Neural crest cell (in vitro differentiated cells): ENCODE data around the gene CCDC9B. TPM values are rescaled to one million over a fixed set of nuclear protein-coding genes. Genes with fewer than 3 reads are reported as not detected.

ENCODE experiments used
- DNase-seq: peaks from one replicate; pipeline ENCODE4 v3.0.0; 2021; ENCODE audit warnings: low read depth, mixed read lengths, low spot score
- H3K27ac Mint-ChIP-seq: one replicate; pipeline ENCODE4 v1.8.0; 2021; ENCODE audit warnings: mild to moderate bottlenecking, mixed read lengths; ENCODE audit not compliant: unreplicated experiment
- H3K27me3 Mint-ChIP-seq: 2 replicates; pipeline ENCODE4 v1.8.0; 2021; ENCODE audit warnings: low read depth, mild to moderate bottlenecking, mixed read lengths
- H3K36me3 Mint-ChIP-seq: 2 replicates; pipeline ENCODE4 v1.8.0; 2021; ENCODE audit warnings: low read depth, mild to moderate bottlenecking, mixed read lengths
- H3K4me1 Mint-ChIP-seq: 2 replicates; pipeline ENCODE4 v1.8.0; 2021; ENCODE audit warnings: mixed read lengths
- H3K4me3 Mint-ChIP-seq: one replicate; pipeline ENCODE4 v1.8.0; 2021; ENCODE audit warnings: mild to moderate bottlenecking, mixed read lengths
- H3K9me3 Mint-ChIP-seq: 2 replicates; pipeline ENCODE4 v1.8.0; 2021; ENCODE audit warnings: mixed read lengths
- total RNA-seq: library from RNA; stranded (reverse); gene quantifications from 2 replicates; pipeline ENCODE4 v1.2.1, GENCODE V29; 2021
- TF ChIP-seq, protein P1 (sequence below): fragments of 200-600 bp; sonication (generic); conservative IDR thresholded peaks from 2 replicates; pipeline ENCODE4 v1.5.0; 2021; ENCODE audit warnings: antibody characterized with exemption, mild to moderate bottlenecking

The CCDC9B gene
- total RNA-seq, 1 donor from 2014 or later, result 0.33 TPM

DNA sequence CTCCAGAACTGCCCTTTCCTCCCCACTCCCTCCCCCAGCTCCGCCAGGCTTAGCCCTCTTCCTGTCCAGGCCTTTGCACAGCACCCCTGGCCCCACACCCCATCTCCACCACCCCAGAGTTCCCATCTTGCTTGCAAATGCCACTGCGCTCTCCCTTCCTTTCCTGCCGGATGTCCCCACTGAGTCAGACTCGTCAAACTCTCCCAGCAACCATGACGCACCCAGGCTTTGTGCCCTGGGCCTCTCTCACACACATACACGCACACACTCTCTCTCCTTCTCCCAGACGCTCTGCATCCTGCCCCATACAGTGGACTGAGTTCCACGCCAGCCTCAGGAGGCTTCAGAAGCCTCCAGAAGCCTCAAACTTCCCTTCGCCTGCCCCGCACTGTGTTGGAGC lies 2.8 kb upstream of the CCDC9B start:
- Mint-ChIP-seq H3K4me3 (no peak overlapping the region), H3K27me3 (no peaks in the 10 kb centered on the region), H3K27ac (peak overlapping the region; percentile 82), H3K4me1 (peaks cover 11% of the 10 kb centered on the region), H3K36me3 (no peaks in the 10 kb centered on the region), H3K9me3 (no peaks in the 10 kb centered on the region)
- TF ChIP-seq, protein P1, sequence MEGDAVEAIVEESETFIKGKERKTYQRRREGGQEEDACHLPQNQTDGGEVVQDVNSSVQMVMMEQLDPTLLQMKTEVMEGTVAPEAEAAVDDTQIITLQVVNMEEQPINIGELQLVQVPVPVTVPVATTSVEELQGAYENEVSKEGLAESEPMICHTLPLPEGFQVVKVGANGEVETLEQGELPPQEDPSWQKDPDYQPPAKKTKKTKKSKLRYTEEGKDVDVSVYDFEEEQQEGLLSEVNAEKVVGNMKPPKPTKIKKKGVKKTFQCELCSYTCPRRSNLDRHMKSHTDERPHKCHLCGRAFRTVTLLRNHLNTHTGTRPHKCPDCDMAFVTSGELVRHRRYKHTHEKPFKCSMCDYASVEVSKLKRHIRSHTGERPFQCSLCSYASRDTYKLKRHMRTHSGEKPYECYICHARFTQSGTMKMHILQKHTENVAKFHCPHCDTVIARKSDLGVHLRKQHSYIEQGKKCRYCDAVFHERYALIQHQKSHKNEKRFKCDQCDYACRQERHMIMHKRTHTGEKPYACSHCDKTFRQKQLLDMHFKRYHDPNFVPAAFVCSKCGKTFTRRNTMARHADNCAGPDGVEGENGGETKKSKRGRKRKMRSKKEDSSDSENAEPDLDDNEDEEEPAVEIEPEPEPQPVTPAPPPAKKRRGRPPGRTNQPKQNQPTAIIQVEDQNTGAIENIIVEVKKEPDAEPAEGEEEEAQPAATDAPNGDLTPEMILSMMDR, result no peak
- no peak for DNase-seq

DNA sequence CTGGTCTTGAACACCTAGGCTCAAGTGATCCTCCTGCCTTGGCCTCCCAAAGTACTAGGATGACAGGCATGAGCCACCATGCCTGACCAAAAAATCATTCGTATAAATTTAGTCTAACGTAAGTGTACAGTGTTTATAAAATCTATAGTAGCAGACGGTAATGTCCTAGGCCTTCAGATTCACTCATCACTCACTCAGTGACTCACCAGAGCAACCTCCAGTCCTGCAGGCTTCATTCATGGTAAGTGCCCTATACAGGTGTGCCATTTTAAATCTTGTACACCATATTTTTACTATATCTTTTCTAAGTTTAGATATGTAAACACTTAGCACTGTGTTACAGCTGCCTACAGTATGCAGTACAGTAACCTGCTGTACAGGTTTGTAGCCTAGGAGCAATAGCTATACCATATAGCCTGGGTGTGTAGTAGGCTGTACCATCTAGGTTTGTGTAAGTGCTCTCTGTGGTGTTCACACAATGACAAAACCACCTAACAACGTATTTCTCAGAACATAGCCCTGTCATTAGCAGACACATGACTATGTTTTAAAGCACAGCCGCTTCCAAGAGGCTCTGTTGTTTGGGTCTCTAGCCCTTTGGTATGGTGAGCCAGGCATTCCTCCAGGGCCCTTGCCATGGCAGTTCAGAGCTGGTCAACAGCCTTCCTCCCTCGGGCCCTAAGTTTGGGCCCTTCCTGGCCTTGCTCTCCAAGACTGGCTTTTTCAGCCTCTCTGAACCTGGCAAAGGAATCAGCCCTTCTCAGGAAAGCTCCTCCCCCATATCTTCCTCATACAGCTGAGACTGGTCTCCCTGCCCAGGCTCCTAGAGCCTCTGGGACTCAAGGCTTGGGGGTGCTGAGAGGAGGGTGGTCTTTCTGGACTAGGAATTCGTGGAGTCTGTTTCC lies 1.9 kb upstream of the CCDC9B start:
- TF ChIP-seq, protein P1, result no peak
- Mint-ChIP-seq H3K27ac (no peak overlapping the region), H3K9me3 (no peaks in the 10 kb centered on the region), H3K4me1 (peaks cover 17% of the 10 kb centered on the region), H3K4me3 (no peak overlapping the region), H3K36me3 (no peaks in the 10 kb centered on the region), H3K27me3 (no peaks in the 10 kb centered on the region)
- DNase-seq, result no peak

DNA sequence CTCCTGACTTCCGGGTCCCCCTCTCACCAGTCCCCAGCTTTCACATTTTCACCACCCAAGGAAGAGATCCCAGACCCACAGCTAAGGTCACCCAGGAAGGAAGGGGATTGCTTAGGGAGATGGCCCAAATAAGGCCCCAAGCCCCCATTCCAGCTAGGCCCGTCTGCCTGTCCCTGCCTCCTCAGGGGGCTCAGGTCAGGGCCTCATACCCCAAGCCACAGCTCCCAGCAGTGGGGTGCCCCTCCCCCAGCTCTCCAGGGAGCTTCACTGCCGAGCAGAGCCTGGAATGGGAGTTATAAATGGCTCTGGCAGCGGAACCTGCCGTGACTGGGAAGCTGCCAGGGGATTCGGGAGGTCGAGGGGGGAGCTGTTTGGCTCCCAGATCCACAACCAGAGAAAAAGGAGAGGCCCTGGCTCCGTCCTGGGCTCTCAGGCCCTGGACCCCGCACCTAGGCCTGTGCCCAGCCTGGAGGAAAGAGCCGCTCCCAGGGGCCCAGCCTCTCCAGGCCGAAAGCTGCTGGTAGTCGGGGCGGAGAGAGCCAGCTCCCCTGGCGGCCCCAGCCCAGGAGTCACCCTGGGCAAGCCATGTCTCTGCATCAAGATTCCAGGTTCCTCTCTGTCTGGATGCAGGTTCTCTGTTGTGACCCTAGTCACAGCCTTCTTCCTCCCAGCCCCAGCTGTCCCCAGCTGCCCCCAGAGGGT lies 550 bp downstream of the CCDC9B start:
- DNase-seq, result no peak
- Mint-ChIP-seq H3K27me3 (no peaks in the 10 kb centered on the region), H3K4me1 (peaks cover 17% of the 10 kb centered on the region)

DNA sequence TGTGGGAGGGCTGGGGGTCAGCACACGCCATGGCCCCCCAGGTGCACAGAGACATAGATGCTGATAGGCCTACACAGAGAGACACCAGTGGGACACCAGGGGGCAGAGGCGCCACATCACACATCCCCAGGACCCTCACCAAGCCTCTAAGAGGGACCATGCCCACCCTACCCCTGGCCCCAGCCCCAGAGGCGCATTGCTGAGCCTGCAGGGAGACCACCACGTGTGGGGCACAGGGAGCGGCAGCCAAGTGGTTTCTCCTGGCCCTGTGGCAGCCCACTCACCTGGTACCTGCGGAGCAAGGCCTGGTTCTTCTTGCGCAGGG lies 1.2 kb downstream of the CCDC9B start:
- no peak overlapping the region for H3K4me3 Mint-ChIP-seq
- H3K27me3 Mint-ChIP-seq, result no peaks in the 10 kb centered on the region
- no peaks in the 10 kb centered on the region for H3K36me3 Mint-ChIP-seq
- TF ChIP-seq, protein P1, result no peak
- DNase-seq, result no peak
- no peak overlapping the region for H3K27ac Mint-ChIP-seq
- H3K9me3 Mint-ChIP-seq, result no peaks in the 10 kb centered on the region
- H3K4me1 Mint-ChIP-seq, result peaks cover 17% of the 10 kb centered on the region

More for the DNA sequence above, 550 bp downstream of the CCDC9B start:
- Mint-ChIP-seq H3K9me3 (no peaks in the 10 kb centered on the region), H3K36me3 (no peaks in the 10 kb centered on the region), H3K4me3 (no peak overlapping the region), H3K27ac (no peak overlapping the region)
- TF ChIP-seq, protein P1, result no peak

DNA sequence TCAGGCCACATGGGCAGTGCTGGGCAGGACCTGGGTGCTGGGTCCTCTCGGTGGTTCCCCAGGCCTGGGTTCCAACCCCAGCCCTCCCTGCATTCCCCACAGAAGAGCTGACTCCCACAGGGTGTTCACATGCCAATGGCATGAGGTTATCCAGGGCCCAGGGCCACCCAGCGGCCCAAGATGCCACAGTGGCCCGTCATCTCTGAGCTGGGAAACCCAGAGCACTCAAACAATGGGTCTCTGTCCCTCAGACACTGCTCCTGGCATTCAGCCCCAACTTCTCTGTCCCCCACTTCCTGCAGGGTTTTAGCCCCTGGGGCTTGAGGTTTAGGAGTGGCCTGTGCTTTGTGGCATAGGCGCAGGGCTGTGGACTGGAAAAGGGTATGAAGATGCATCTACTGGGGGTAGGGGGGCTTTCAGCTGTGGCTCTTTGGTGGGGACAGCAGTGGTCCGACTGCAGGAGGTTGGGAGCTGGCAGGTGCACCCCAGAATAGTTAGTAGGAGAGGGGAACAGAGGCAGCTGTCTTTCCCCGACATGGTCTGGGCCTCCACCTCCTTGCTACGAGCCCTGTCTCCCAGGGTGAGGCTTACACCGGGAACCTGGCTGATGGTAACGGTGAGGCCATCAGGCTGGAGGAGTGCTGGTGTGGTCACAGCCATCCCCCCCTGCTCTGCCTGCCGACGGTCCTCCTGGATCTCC lies 1.7 kb downstream of the CCDC9B start:
- DNase-seq, result no peak
- Mint-ChIP-seq H3K27me3 (no peaks in the 10 kb centered on the region), H3K36me3 (no peaks in the 10 kb centered on the region), H3K27ac (peak overlapping the region; percentile 81), H3K9me3 (no peaks in the 10 kb centered on the region), H3K4me3 (no peak overlapping the region), H3K4me1 (peaks cover 19% of the 10 kb centered on the region)
- TF ChIP-seq, protein P1, result no peak
